A204.1 (cell line): Measurements from ENCODE around the gene HLA-DOA.

Experiments used
- FAIRE-seq: peaks from 2 replicates; lab custom pipeline; 2012; peaks lifted over from hg19 to GRCh38; lab: Jason Lieb, UNC

The HLA-DOA gene

GRCh38 chr6:32977272-32977952, 32.0 kb downstream of the HLA-DOA start:
- no peak for FAIRE-seq

- FAIRE-seq, result no peak
These were observed 32.9 kb downstream of the HLA-DOA start for GRCh38 chr6:32976334-32977069.

- no peak for FAIRE-seq
These were observed 33.5 kb downstream of the HLA-DOA start for GRCh38 chr6:32975886-32976285.

- FAIRE-seq, result no peak
These were observed 34.7 kb downstream of the HLA-DOA start for GRCh38 chr6:32974541-32975308.

GRCh38 chr6:32974016-32974333, 35.4 kb downstream of the HLA-DOA start:
- no peak for FAIRE-seq

GRCh38 chr6:32973144-32974015, 36.0 kb downstream of the HLA-DOA start:
- no peak for FAIRE-seq

- FAIRE-seq, result no peak
These were observed 36.8 kb downstream of the HLA-DOA start for GRCh38 chr6:32972353-32973143.

GRCh38 chr6:32971581-32972352, 37.6 kb downstream of the HLA-DOA start:
- peak; percentile 96 for FAIRE-seq

- FAIRE-seq, result no peak
These were observed 38.2 kb downstream of the HLA-DOA start for GRCh38 chr6:32971242-32971580.

- FAIRE-seq, result no peak
These were observed 38.8 kb downstream of the HLA-DOA start for GRCh38 chr6:32970413-32971241.

- FAIRE-seq, result peak; percentile 95
These were observed 39.5 kb downstream of the HLA-DOA start for GRCh38 chr6:32969685-32970412.

- FAIRE-seq, result no peak
These were observed 40.3 kb downstream of the HLA-DOA start for GRCh38 chr6:32968867-32969684.

GRCh38 chr6:32968093-32968866, 41.1 kb downstream of the HLA-DOA start, which contains the start of gene BRD2:
Gene BRD2 (plus strand): TSS chr6:32968594. CDS start chr6:32972899, 4,305 bp downstream.
- no peak for FAIRE-seq

- FAIRE-seq, result peak; percentile 91
These were observed 42.0 kb downstream of the HLA-DOA start for GRCh38 chr6:32967151-32968091.

GRCh38 chr6:32964776-32965175, 44.6 kb downstream of the HLA-DOA start:
- no peak for FAIRE-seq

GRCh38 chr6:32963866-32964265, 45.5 kb downstream of the HLA-DOA start:
- FAIRE-seq, result no peak
